Left lung (tissue), 10 donors: Measurements from ENCODE around the gene NMT2. TPM values are rescaled to one million over a fixed set of nuclear protein-coding genes. Genes with fewer than 3 reads are reported as not detected.

Source experiments
- ATAC-seq: fragments of 200-7000 bp; cut with Tn5 transposase; one replicate; pipeline ENCODE4 v1.9.1; 2020; ENCODE audit warnings: moderate library complexity
- DNase-seq, 4 donors: peaks; one replicate each; pipeline ENCODE4 v3.0.0-alpha.2; 2013 to 2020
- H3K27ac ChIP-seq, 2 donors: fragments of 200-600 bp; sonication (generic) in 1 of 2; one replicate each; pipeline versions ENCODE4 v1.5.0 to v1.8.0; 2020 to 2021
- H3K27me3 ChIP-seq, 2 donors: fragments of 200-600 bp; sonication (generic) in 1 of 2; one replicate each; pipeline versions ENCODE4 v1.5.0 to v1.8.0; 2020 to 2021
- H3K36me3 ChIP-seq, 2 donors: fragments of 200-600 bp; sonication (generic) in 1 of 2; one replicate each; pipeline versions ENCODE4 v1.5.0 to v1.8.0; 2020 to 2021
- H3K4me1 ChIP-seq, 2 donors: fragments of 200-600 bp; one replicate each; pipeline ENCODE4 v1.8.0; 2021
- H3K4me3 ChIP-seq, 2 donors: fragments of 200-600 bp; sonication (generic) in 1 of 2; one replicate each; pipeline versions ENCODE4 v1.5.0 to v1.8.0; 2020 to 2021; ENCODE audit warnings: mild to moderate bottlenecking in 1 of 2
- H3K9me3 ChIP-seq, 2 donors: fragments of 200-600 bp; sonication (generic) in 1 of 2; one replicate each; pipeline versions ENCODE4 v1.5.0 to v1.8.0; 2020 to 2021
- CTCF ChIP-seq, 2 donors: fragments of 200-600 bp; sonication (generic) in 1 of 2; IDR thresholded peaks; one replicate each; pipeline versions ENCODE4 v1.5.0 to v1.8.0; 2021; ENCODE audit warnings: antibody characterized with exemption in 2 of 2
- intact Hi-C, 2 donors: fragments of 100-400 bp; cut with DNase I; formaldehyde crosslinking; loops; one replicate each; pipeline versions ENCODE4 v1.11.2 to v1.14.2; 2022
- polyA plus RNA-seq, 6 donors: library from polyadenylated mRNA; unstranded; fragments of 120-200 nt; gene quantifications; one replicate each; pipeline ENCODE4 v1.2.1, GENCODE V29; 2013; ENCODE audit not compliant: insufficient read length in 6 of 6
- total RNA-seq, 2 donors: library from RNA; stranded (reverse); fragmentation: NEBNext Ultra II Directional; extraction: Animal tissue kit (Norgen Biotek cat#: 25700); gene quantifications; one replicate each; pipeline ENCODE4 v1.2.1, GENCODE V29; 2021
- donor health status: DM: no; HTN: yes; CAD: no.
- donor health status: DM: no; HTN: no; CAD: no.

NMT2 gene
- total and polyA plus RNA-seq, 8 donors: 9.2 to 38.5 (median 34.7) TPM

GRCh38 chr10:15152556-15152955, 15.9 kb downstream of the NMT2 start:
- no peaks in the 10 kb centered on the region for H3K27me3 ChIP-seq
- H3K27ac ChIP-seq: no peak overlapping the region
- H3K4me3 ChIP-seq: no peak overlapping the region
- no peaks in the 10 kb centered on the region for H3K4me1 ChIP-seq
- H3K36me3 ChIP-seq: no peaks in the 10 kb centered on the region
- DNase-seq: no peak
- H3K9me3 ChIP-seq: no peaks in the 10 kb centered on the region
- intact Hi-C loops: no loop called here
- no peak for TF ChIP-seq CTCF (IDR thresholded peaks at IDR 0.05)
- ATAC-seq: no peak

GRCh38 chr10:15150563-15150962, 17.9 kb downstream of the NMT2 start:
- DNase-seq: no peak
- no peak for TF ChIP-seq CTCF (IDR thresholded peaks at IDR 0.05)

GRCh38 chr10:15149042-15149771, 19.3 kb downstream of the NMT2 start:
- Histone ChIP-seq H3K4me1 (no peaks in the 10 kb centered on the region), H3K27me3 (no peaks in the 10 kb centered on the region), H3K36me3 (no peaks in the 10 kb centered on the region), H3K27ac (no peak overlapping the region), H3K4me3 (no peak overlapping the region), H3K9me3 (no peaks in the 10 kb centered on the region)
- intact Hi-C loops: no loop called here
- no peak for DNase-seq
- no peak for TF ChIP-seq CTCF (IDR thresholded peaks at IDR 0.05)
- ATAC-seq: no peak

More at GRCh38 chr10:15150563-15150962, 17.9 kb downstream of the NMT2 start:
- intact Hi-C loops: no loop called here
- Histone ChIP-seq H3K27me3 (no peaks in the 10 kb centered on the region), H3K27ac (no peak overlapping the region), H3K9me3 (no peaks in the 10 kb centered on the region), H3K36me3 (no peaks in the 10 kb centered on the region), H3K4me1 (no peaks in the 10 kb centered on the region), H3K4me3 (no peak overlapping the region)
- ATAC-seq: no peak

GRCh38 chr10:15147594-15148392, 20.7 kb downstream of the NMT2 start:
- DNase-seq (no peak), ATAC-seq (no peak)
- TF ChIP-seq CTCF (IDR thresholded peaks at IDR 0.05): no peak
- no peaks in the 10 kb centered on the region for H3K9me3 ChIP-seq
- intact Hi-C loops: no loop called here
- H3K27me3 ChIP-seq: no peaks in the 10 kb centered on the region
- no peak overlapping the region for H3K4me3 ChIP-seq
- no peaks in the 10 kb centered on the region for H3K4me1 ChIP-seq
- H3K36me3 ChIP-seq: no peaks in the 10 kb centered on the region
- H3K27ac ChIP-seq: no peak overlapping the region

- no peak for ATAC-seq
- Histone ChIP-seq H3K4me3 (no peak overlapping the region), H3K9me3 (no peaks in the 10 kb centered on the region), H3K36me3 (no peaks in the 10 kb centered on the region), H3K27ac (no peak overlapping the region), H3K27me3 (no peaks in the 10 kb centered on the region), H3K4me1 (no peaks in the 10 kb centered on the region)
- DNase-seq: no peak
- no peak for TF ChIP-seq CTCF (IDR thresholded peaks at IDR 0.05)
- intact Hi-C loops: no loop called here
Measured at GRCh38 chr10:15146366-15146765, 22.1 kb downstream of the NMT2 start.
